HepG2 (cell line): ENCODE results near the gene CCNYL1. TPM values are rescaled to one million over a fixed set of nuclear protein-coding genes. Genes with fewer than 3 reads are reported as not detected.

ENCODE experiments used
- ASH2L ChIP-seq: fragments of 300-600, 200-600 bp; sonication (generic); IDR thresholded peaks from 2 replicates; pipeline ENCODE4 v1.7.0; 2017; ENCODE audit warnings: low read depth, mild to moderate bottlenecking, moderate library complexity, mixed read lengths, low read length; ENCODE audit not compliant: insufficient read length
- ATF5 ChIP-seq: sonication (generic); formaldehyde crosslinking; IDR thresholded peaks from 2 replicates; pipeline ENCODE4 v1.4.0; 2020; ENCODE audit warnings: mild to moderate bottlenecking, low read depth, missing genetic modification reagents
- BHLHE40 ChIP-seq: IDR thresholded peaks from 2 replicates; pipeline ENCODE4 v1.6.1; 2011; ENCODE audit warnings: low read length, improper control_type of control experiment
- EHMT2 ChIP-seq: fragments of 200-600 bp; sonication (generic); IDR thresholded peaks from 2 replicates; pipeline ENCODE4 v1.7.0; 2017; ENCODE audit warnings: antibody characterized with exemption, low read depth, low read length, borderline replicate concordance
- FUBP1 ChIP-seq: sonication (generic); formaldehyde crosslinking; IDR thresholded peaks from 2 replicates; pipeline ENCODE4 v1.5.1; 2020; ENCODE audit warnings: missing genetic modification reagents, mild to moderate bottlenecking, borderline replicate concordance
- HDAC2 ChIP-seq: sonication (generic); formaldehyde crosslinking; IDR thresholded peaks from 2 replicates; pipeline ENCODE4 v1.4.0; 2020; ENCODE audit warnings: missing genetic modification reagents
- HHEX ChIP-seq: IDR thresholded peaks from 2 replicates; pipeline ENCODE4 v1.6.1; 2016; ENCODE audit warnings: control low read depth
- KAT8 ChIP-seq: IDR thresholded peaks from 2 replicates; pipeline ENCODE4 v1.6.1; 2016; ENCODE audit warnings: missing genetic modification reagents, missing compliant biosample characterization
- NBN ChIP-seq: fragments of 450-650 bp; conservative IDR thresholded peaks from 2 replicates; pipeline ENCODE4 v1.6.1; 2017
- PHF20 ChIP-seq: sonication (generic); formaldehyde crosslinking; IDR thresholded peaks from 2 replicates; pipeline ENCODE4 v1.5.0; 2020; ENCODE audit warnings: mild to moderate bottlenecking, missing genetic modification reagents
- TAF1 ChIP-seq: sonication (generic); formaldehyde crosslinking; IDR thresholded peaks from 2 replicates; pipeline ENCODE4 v1.4.0; 2020; ENCODE audit warnings: missing genetic modification reagents
- ZNF318 ChIP-seq: sonication (generic); formaldehyde crosslinking; IDR thresholded peaks from 2 replicates; pipeline ENCODE4 v1.4.0; 2020; ENCODE audit warnings: mild to moderate bottlenecking, missing genetic modification reagents
- ZNF335 ChIP-seq: sonication (generic); formaldehyde crosslinking; IDR thresholded peaks from 2 replicates; pipeline ENCODE4 v1.4.0; 2020; ENCODE audit warnings: missing genetic modification reagents
- ZNF496 ChIP-seq: sonication (generic); formaldehyde crosslinking; IDR thresholded peaks from 2 replicates; pipeline ENCODE4 v1.8.1; 2023; ENCODE audit warnings: mild to moderate bottlenecking, moderate library complexity, missing genetic modification reagents; ENCODE audit not compliant: insufficient replicate concordance
- ZNF567 ChIP-seq: sonication (generic); formaldehyde crosslinking; IDR thresholded peaks from 2 replicates; pipeline ENCODE4 v1.8.1; 2023; ENCODE audit warnings: mild to moderate bottlenecking, missing genetic modification reagents, borderline replicate concordance
- ZNF800 ChIP-seq: sonication (generic); formaldehyde crosslinking; IDR thresholded peaks from 2 replicates; pipeline ENCODE4 v1.4.0; 2020; ENCODE audit warnings: missing genetic modification reagents
- polyA plus RNA-seq, 8 experiments: library from polyadenylated mRNA; depleted of rRNA in 3 of 8; stranded (reverse) in 7 of 8; unstranded in 1 of 8; fragments of >200 nt; fragmentation: Illumina TruSeq in 4 of 8; extraction: Trizol in 4 of 8; gene quantifications; 2 replicates each; pipeline versions ENCODE4 v1.2.1 to v1.2.3, GENCODE V29; 2011 to 2016; ENCODE audit warnings: low read depth in 4 of 8, missing spikeins in 1 of 8, mixed read lengths in 1 of 8; ENCODE audit not compliant: insufficient read depth in 1 of 8
- total RNA-seq, 5 experiments: library from RNA; depleted of rRNA; stranded (reverse); fragments of >200 nt; fragmentation: Illumina TruSeq; extraction: Trizol; gene quantifications; 2 replicates each; pipeline ENCODE4 v1.2.3, GENCODE V29; 2016; ENCODE audit warnings: low read depth in 1 of 5

Gene CCNYL1
- total and polyA plus RNA-seq, 2 of the 13 experiments (the other 11 are each of a cell fraction or from before 2014, with no cell fraction given), result 12.5 to 16.2 TPM

GRCh38 chr2:207711750-207712530 is 500 bp downstream of the CCNYL1 start (continued):
- no peak for TF ChIP-seq FUBP1 (CRISPR knock-in tag)
- TF ChIP-seq ATF5 (CRISPR knock-in tag), result no peak
- TF ChIP-seq NBN, result no peak
- TF ChIP-seq ASH2L, result peak; percentile 7
- TF ChIP-seq HDAC2 (CRISPR knock-in tag), result no peak
- TF ChIP-seq ZNF318, result no peak
- no peak for TF ChIP-seq ZNF335 (CRISPR knock-in tag)
- TF ChIP-seq ZNF800 (CRISPR knock-in tag), result no peak; the same call in none of the 2 replicates
- 0 out of 2 replicates have a peak, but pooled peaks have one; percentile 72 for TF ChIP-seq ZNF567 (CRISPR knock-in tag)
- peak; percentile 22; the same call in 1 of the 2 replicates for TF ChIP-seq TAF1
- TF ChIP-seq EHMT2, result no peak
- TF ChIP-seq HHEX, result no peak
- no peak for TF ChIP-seq ZNF496 (CRISPR knock-in tag)
- TF ChIP-seq BHLHE40, result no peak
- no peak; the same call in 1 of the 2 replicates for TF ChIP-seq PHF20
- TF ChIP-seq KAT8 (CRISPR knock-in tag), result no peak
